ENCODE results near the gene MED13L.
"Not testable (repeated sequence)": the region's sequence is repeated elsewhere in the genome, so short reads cannot be mapped to it uniquely, and the experiment has no call there.

MED13L gene

DNA sequence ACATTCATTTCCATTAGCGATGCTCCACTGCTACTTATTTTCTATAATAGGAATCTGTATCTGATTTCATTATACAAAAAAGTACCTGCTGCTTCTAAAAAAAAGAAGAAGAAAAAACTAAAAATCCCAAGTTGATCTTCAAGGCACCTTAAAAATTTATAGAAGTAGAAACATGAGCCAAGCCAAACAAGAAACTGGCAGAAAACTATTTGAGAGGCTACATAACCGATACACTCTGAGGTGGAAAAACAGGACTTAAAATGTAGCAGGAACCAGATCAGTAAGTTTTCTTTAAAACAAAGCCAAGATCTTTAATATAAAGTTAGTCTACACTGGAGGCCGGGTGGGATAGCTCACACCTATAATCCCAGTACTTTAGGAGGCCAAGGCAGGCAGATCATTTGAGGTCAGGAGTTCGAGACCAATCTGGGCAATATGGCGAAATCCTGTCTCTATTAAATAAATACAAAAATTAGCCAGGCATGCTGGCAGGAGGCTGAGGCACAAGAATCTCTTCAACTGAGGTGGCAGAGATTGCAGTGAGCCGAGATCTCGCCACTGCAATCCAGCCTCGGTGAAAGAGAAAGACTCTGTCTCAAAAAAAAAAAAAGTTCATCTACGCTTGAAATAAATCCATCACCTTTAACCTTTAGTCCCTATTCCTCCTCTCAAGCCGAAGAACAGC is 278.6 kb downstream of the MED13L start:
- DNase-seq = no peak

DNA sequence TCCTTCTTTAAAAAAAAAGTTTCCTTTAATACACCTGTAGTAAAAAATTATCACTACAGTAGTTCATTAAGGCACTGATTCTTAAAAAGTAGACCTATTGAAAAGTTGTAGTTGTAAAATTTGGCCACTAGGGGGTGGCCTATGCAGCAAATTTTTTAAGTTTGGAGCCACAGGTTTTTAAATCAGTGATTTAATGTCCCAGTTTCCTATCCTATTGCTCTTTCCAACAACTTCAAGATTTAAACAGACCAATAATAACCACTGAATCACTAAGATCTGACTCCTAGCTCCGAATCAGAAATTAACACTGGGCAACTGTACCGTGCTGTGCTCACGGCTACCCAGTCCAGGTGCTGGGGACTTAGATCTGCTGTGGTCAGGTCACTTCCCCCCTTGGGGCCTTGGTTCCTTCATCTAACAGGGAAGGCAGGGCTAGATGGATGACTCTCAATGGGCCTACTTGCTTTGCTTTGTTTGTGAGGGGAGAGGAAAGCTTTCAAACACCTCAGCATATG is 279.3 kb downstream of the MED13L start:
- DNase-seq = peak; percentile 30

DNA sequence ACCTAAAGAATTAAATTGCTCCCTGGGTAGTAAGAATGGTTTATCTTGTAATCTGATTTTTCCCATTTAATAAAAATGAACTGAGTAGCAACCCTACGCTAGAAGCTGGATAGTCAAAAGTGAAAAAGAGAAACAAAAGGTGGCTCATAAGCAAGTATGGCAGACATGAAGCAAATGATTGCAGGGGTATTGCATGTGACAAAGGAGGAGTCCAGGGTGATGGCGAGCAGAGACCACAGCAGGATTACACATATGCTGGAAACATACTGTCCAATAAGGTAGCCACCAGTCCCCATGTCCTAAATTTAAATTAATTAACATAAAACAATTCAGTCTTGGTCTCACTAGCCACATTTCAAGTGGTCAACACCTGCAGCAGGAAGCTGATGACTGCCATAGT is 283.8 kb downstream of the MED13L start:
- no peak for DNase-seq

DNA sequence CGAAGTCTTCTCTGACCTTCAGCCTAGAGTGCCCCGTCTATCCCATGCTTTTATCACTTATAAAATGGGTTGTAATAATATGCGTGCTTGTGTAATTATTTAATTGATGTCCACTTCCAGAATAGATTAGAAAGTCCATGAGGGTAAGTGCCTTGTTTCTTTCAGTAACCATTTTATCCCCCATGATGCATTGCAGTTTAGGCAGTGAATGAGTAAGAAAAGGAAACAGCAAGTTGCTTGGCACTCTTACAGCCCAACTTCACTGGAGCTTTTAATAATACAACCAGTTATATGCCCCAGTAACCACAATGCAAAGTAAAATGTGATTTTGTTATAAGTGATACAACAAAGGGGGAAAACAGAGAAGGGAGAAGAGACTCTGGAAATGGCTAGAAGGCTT is 287.3 kb downstream of the MED13L start:
- no peak for DNase-seq

DNA sequence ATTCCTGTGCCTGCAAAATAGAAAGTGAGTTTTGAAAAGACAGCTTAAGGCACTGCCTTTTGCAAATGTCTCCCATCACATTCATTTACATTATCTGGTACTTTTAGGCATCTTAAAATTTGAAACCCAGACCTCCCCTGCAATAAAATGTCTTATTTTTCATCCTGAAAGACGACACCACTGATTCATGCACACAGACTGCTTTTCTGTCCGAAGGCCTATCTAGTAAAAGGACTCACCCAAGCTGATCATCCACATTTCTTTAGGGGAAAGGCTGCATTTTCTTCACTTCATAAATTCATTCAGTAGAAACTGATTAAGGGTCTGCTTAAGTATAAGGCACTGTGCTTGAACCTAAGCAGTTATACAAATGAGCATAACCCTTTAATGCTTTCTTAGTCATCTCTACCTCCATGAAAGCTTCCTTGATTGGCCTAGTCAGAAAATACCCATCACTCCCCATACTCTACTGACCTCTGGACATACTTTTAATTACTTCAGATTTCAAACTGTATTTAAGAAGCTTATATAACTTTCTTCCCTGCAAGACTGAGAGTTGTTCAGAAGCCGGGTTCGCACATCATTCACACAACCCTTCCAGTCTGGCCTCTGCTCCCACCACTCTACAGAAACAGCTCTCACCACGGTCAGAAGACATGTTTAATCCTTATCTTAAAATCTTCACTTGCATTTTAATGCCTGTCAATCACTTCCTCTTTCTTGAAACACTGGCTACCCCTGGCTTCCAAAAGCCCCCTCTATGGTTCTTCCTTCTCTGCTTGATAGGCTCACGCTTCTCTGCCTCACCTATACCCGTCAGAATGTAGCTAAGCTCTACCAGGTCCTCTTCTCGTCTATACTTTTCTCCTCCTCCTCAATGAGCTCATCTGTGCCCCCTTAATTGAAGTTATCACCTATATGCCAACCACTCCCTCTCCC is 288.6 kb downstream of the MED13L start:
- no peak for DNase-seq

DNA sequence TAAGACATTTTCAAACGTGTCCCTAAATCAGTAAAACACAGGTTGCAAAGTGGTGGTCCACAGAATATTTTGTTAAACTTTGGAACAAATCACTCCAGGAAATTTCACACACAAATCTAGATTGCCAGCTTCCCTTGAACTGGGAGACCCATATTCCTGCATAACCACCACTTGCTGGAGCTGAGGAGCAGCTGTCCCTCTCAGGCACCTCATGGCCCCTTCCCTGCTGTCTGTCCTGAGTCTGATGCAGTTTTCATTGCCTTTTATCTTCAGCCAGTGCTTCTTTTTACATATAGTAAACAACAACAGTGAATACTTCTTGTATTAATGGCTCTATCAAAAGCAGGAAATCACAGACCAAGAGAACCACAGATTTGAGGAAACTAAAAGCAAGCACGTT is 289.3 kb downstream of the MED13L start:
- no peak for DNase-seq

DNA sequence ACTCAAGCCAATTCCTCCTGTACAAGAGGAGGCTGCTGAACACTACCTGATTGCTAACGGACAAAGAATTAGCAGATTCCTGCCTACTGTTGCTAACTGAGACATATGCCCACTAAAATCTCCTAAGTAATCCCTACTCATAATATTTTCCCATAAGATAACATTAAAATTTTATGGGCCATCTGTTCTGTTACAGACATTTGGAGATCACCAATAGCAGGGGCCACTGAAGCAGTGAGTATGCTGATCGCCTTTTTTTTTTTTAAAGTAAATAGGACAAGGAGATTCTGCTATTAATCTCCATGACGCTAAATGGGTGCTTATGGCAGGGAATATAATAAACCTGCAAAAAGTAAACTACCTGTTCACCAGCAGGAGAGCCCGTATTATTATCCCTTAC is 292.9 kb downstream of the MED13L start:
- no peak for DNase-seq

DNA sequence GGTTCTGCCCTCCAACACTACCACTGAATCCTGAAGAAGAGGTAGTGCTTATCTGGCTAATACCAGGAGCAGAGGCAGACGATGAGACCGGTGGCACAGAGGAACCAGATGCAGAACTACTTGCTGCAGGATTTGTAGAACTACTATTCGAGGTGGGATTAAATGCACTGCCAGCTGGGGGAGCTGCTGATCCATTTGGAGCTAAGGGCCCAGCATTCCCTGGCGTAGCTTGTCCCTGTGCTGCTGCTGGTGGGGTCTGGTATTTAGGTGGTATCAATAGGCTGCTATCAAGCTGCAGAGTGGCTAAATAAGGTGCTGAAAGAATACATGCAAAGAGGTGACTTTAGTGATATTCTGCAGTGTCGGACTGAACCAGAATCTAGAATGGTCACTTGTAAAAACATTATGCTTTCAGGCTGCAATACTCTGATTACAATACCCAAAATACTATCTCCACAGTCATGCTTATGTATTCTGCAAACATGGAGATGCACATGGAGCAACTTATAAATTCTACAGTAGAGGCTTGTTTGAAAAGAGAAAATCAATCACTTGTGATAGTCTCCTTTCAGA is 294.2 kb downstream of the MED13L start:
- no peak for DNase-seq

DNA sequence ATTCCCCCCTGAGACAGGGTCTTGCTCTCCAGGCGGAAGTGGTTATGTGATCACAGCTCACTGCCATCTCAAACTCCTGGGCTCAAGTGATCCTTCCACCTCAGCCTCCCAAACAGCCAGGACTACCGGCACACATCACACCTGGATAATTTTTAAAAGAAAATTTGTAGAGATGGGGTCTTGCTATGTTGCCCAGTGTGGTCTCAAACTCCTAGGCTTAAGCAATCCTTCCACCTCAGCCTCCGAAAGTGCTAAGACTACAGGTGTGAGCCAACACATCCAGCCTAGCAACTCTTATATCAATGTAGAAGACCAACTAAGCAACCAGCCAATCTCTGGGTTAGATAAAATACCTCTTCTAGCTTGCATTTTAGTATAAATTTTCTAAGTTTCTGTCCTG is 297.2 kb downstream of the MED13L start:
- DNase-seq = no peak

DNA sequence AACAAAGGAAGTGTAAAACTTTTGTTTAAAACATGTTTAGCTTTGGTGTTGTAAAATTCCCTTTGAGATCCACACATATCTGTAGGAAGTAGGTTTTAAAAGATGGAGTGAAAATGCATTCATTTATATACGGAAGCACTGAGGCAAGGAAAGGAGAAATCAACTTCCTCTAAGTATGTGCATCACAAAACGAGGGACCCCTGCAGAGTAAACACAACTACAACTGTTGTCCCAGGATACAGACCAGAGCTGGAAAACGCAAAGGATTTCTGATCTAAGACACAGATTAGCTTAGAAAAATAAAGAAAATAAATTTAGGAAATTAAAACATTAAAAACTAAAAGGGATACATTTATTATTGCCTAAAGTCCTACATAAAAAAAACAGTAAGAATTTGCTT is 297.6 kb downstream of the MED13L start:
- DNase-seq = no peak

DNA sequence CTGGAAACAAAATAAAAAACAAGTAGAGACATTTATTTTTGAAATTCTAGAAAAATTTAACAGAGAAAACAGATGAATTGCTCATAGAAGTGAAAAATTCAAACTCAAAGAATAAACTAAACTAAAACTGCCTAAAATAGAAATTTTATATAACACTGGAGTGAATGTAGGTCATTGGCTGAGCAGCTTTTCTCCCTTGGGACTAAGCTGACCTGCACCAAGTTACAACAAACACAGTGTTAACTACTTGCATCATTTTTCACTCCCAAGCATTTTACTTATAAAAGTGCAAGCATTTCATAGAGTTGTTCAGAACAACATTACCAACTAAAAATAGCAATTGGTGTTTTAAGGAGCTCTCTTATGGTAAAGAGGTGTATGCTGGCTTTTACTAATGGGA is 298.1 kb downstream of the MED13L start:
- no peak for DNase-seq

DNA sequence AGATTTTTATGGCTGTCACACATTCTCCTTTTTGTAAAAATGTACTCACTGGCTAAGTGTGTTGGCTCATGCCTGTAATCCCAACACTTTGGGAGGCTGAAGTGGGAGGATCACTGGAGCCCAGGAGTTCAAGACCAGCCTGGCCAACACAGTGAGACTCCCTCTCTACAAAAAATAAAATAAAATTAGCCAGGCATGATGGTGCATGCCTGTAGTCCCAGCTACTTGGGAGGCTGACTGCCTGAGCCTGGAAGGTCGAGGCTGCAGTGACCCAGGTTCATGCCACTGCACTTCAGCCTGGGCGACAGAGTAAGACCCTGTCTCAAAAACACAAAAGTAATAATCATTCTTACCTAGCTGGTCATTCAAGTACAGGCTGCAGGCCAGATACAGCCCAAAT is 300.7 kb downstream of the MED13L start:
- DNase-seq = not testable (repeated sequence)

DNA sequence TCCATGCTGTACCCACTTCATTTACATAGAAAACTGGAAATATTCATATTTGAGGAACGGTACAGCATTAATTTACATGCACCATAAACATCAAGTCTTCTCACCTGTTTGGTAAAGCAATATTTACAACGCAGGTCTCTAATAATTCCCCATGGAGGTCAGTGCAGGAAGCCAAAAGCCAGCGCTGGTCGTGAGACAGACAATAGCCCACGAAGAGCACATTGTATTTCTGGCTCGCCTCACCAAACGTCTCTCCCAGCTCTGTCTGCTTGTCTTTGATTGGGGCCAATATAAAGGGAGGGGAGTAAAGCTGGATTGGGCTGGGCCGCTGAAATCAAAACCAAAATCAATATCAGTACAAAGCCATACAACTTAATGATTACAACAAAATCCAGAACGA is 302.1 kb downstream of the MED13L start:
- DNase-seq = no peak

DNA sequence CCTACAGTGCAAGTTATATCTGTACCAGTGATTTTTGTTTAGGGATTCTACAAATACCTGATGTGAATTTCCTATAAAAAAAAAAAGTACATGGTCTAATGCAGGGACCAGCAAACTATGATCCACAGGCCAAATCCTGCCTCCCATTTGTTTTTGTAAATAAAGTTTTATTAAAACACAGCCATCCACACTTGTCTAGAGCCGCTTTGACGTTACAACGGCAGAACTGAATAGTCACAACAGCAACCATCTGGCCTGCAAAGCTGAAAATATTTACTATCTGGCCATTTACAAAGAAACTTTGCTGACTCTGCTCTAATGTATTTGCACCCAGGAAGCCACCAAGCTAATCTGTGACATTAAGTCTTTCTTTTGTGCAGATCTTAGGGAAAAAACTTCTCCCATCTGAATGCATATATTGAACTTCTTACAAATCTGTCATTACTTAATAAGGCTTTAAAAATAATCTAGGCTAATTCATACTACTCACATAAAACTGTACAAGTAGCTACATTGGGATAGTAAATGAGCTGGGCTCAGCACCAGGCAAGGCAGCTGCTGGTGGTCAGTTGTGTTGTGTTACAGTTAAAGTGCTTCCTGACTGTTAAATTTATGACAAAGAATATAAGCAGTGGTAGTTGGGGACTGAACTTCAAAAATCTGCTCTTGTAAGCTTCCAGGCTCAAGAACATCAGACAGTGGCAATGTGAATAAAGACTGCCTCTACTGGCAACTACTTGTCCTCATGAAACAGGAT is 303.3 kb downstream of the MED13L start:
- DNase-seq = no peak

DNA sequence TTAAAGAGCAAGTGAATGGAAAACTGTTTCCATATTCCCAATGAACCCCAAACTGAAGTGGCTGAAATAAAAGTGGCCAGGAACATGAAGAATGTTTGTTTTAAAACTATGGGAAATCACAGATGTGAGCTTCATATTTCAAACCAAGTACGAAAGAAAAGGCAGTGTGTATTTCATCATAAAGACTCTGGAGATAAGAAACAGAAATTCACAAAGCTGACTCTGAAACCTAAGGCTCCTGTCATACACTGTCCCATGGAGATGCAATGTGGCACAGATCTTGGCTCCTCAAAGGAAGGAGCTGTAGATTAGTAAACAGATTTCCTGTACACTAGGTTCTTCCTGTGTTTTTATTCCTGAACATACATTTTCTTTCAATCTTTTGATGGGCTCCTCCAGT is 304.4 kb downstream of the MED13L start:
- DNase-seq = no peak

DNA sequence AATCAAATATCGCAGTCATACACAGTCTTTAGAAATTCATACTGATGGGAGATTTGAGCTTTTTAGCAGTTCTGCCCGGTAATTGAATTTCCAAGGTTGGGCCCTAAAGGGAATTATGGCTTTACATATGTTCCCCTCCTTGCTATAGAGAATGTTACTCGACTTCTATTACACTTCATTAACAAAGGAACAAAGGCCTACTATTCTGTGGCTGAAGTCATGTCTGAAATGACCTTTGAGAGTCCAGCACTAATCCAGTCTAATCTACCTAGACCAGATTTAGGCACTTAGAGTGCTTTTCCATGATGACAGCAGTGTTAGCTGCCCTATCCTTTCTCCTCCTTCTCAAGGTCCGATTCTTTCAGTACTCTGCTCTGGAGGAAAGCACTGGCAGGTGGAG is 305.3 kb downstream of the MED13L start:
- DNase-seq = no peak

DNA sequence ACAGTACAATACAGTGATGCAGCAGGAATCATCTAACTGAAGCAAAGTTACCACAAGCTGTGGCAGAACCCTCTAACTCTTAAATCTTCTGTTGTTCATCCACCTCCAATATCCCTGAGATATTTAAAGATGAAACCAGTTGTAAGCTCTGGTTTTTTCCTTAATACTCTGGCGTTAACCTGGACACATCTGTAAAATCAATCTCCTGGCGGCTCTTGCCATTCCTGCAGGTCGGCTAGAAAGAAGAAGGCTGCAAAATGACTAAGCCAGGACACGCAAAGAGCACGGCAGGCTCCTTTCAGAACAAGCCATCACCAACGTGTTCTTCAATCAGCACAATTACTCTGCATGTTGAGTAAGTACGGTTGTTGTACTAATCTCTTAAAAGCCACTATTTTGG is 309.3 kb downstream of the MED13L start:
- peak; percentile 49 for DNase-seq

DNA sequence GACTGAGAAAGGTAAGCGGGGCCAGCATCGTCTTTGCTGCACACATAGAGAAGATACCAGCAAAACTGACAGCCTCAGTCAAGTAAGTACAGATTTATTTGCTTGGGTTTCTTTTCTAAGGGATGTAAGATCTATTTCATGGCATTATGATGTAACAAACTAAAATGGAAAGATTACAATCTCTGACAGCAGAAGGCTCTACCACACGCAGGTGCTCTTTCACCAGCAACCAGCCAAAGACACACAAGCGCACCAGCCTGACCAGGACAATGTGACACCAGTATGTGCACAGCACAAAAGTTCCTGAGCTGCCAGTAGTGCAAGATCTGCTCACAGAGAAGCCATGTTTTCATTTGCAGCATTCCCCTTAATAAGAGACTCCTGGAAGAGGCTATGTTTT is 311.1 kb downstream of the MED13L start:
- no peak for DNase-seq

DNA sequence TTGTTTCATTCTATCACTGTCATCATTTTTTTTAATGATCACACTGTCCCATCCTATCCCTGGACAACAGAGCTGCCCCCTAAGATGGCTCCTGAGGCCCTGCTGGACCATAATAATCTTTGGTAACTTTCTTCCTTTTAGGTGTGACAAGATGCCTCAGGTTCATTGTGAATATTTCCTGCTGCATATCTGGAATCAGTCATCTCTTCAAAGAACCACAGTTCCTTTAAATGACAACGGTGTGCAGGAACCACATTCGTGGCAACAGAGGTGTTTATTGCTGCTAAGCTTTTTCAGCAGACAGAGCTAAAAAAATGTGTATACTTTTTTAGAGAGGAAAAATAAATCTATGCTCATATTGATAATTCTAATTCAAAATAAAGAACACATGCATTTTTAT is 312.9 kb downstream of the MED13L start:
- no peak for DNase-seq

DNA sequence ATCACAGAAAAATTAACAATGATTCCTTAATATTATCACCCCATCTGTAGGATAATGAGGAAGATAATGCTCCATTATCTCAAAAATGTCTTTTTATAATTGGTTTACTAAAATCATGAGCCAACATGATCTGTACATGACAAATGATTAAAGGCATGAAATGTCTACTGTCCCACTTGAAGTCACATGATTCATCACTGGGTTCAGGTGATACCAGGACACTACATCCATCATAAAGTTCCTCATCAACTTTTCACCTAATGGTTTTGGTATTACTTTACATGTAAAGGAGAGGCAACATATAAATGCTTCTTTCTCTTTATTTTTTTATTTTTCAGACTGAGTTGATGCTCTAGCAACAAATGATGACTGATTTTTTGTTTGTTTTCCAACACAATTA is 313.3 kb downstream of the MED13L start:
- DNase-seq = no peak

DNA sequence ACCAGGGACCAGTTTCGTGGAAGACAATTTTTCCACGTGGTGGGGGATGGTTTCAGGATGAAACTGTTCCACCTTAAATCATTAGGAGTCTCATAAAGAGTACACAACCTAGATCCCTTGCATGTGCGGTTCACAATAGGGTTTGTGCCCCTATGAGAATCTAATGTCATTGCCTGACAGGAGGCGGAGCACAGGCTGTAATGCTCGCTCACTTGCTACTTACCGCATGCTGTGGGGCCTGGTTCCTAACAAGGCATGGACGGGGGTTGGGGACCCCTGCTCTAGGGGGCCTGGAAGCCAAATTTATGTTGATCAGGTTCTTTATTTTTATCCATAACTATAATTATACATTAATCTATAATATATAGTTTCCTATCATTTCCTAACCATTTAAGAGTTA is 315.3 kb downstream of the MED13L start:
- DNase-seq = no peak

DNA sequence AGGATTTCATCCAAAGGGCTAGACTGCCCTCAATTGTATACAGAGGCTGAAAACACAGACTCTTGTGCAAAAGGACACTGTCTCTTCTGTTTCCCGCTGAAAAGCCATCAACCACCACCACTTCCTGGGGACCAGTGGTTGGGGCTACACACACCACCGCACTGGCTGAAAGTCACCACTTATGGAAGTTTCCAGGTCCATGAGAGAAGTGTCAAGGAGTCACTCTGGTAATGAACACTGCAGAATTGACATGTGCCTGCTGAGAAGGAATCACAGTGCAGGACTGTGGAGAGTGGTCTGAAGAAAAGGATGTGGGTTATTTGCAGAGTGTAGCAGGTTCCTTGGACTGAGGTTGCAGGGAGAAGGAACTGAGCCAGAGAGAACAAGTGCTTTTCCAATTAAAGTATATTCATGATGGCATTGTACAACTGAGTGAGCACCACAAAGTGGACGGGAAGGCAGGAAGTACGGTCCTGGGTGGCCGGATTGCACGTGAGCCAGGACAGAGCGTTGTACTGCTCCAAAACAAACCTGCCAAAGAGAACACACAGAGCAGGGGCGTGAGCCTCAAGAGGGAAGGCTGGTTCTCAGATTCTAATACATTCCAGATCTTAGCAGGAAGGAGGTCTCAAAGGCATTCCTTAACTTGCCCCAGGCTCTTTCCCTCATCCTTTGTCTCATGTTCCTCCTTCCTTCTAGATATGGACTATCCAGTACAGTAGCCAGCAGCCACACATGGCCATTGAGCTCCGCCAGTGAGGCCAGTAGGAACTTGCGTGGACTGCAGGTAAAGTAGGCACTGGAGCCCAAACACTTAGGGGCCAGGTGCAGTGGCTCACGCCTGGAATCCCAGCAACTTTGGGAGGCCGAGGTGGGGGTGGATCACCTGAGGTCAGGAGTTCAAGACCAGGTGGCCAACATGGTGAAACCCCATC is 316.4 kb downstream of the MED13L start:
- DNase-seq = no peak
